Tibial nerve (tissue), 4 donors: ENCODE results near the gene HADHB. TPM values are rescaled to one million over a fixed set of nuclear protein-coding genes. Genes with fewer than 3 reads are reported as not detected.

Experiments
- DNase-seq, 2 donors: peaks; one replicate each; pipeline ENCODE4 v3.0.0-alpha.2; 2019; ENCODE audit warnings: low spot score in 2 of 2
- H3K27ac ChIP-seq, 4 donors: fragments of 200-600 bp; sonication (generic) in 3 of 4; one replicate each; pipeline ENCODE4 v1.5.1; 2017 to 2019; ENCODE audit warnings: mild to moderate bottlenecking in 1 of 4
- H3K27me3 ChIP-seq, 2 donors: fragments of 200-600 bp; sonication (generic) in 1 of 2; one replicate each; pipeline versions ENCODE4 v1.5.1 to v1.6.0; 2017 to 2019
- H3K36me3 ChIP-seq, 3 donors: fragments of 200-600 bp; sonication (generic); one replicate each; pipeline ENCODE4 v1.5.1; 2018 to 2019
- H3K4me1 ChIP-seq, 4 donors: fragments of 200-600 bp; sonication (generic) in 3 of 4; one replicate each; pipeline ENCODE4 v1.5.1; 2017 to 2019
- H3K4me3 ChIP-seq, 4 donors: fragments of 200-600 bp; sonication (generic) in 3 of 4; one replicate each; pipeline ENCODE4 v1.5.1; 2017 to 2019; ENCODE audit warnings: mild to moderate bottlenecking in 1 of 4, moderate library complexity in 1 of 4
- H3K9me3 ChIP-seq, 4 donors: fragments of 200-600 bp; sonication (generic) in 3 of 4; one replicate each; pipeline ENCODE4 v1.5.1; 2017 to 2019
- CTCF ChIP-seq, 5 experiments: fragments of 200-600 bp in 3 of 5; fragments of 450-650 bp in 2 of 5; sonication (generic) in 3 of 5; IDR thresholded peaks; one replicate each; pipeline ENCODE4 v1.5.1; 2016 to 2019; ENCODE audit warnings: antibody characterized with exemption in 5 of 5, mild to moderate bottlenecking in 3 of 5, moderate library complexity in 2 of 5
- EP300 ChIP-seq, 2 donors: sonication (generic); formaldehyde crosslinking; IDR thresholded peaks; one replicate each; pipeline ENCODE4 v1.6.1; 2017; ENCODE audit warnings: antibody characterized with exemption in 2 of 2, mild to moderate bottlenecking in 1 of 2
- POLR2A ChIP-seq, 2 donors: fragments of 450-650 bp; IDR thresholded peaks; one replicate each; pipeline ENCODE4 v1.6.1; 2017; ENCODE audit warnings: antibody characterized with exemption in 2 of 2, mild to moderate bottlenecking in 2 of 2, moderate library complexity in 2 of 2
- WGBS, 2 donors: methylation state at CpG; one replicate each; pipeline ENCODE4 v1.1.5; 2018; 5-methylcytosine and 5-hydroxymethylcytosine counted together
- total RNA-seq, 4 donors: library from RNA; depleted of rRNA; stranded (reverse); fragments of >200 nt; gene quantifications; one replicate each; pipeline ENCODE4 v1.1.0, GENCODE V29; 2016

Gene HADHB
- total RNA-seq, 4 donors from 2014 or later = 68.1 to 121 (median 110) TPM

- Histone ChIP-seq H3K27me3 (no peaks in the 10 kb centered on the region), H3K4me1 (peaks cover 0 to 23% (median 8%) of the 10 kb centered on the region in 4 donors), H3K27ac (no peak overlapping the region), H3K36me3 (peaks cover 0 to 85% (median 27%) of the 10 kb centered on the region in 3 donors), H3K4me3 (no peak overlapping the region), H3K9me3 (no peaks in the 10 kb centered on the region)
- TF ChIP-seq POLR2A (IDR thresholded peaks at IDR 0.05) (no peak), CTCF (IDR thresholded peaks at IDR 0.05) (peak in 1 of 5 experiments; percentile 12), EP300 (IDR thresholded peaks at IDR 0.05) (no peak)
- 85 to 89% methylated on average over 9 of the region's 9 CpGs for WGBS, 2 donors
- DNase-seq = no peak
Measured at GRCh38 chr2:26235089-26235488, 9.7 kb upstream of the HADHB start.

GRCh38 chr2:26237868-26238267 lies 6.9 kb upstream of the HADHB start:
- peaks cover 0 to 51% (median 19%) of the 10 kb centered on the region in 4 donors for H3K4me1 ChIP-seq
- no peak overlapping the region for H3K4me3 ChIP-seq
- peaks cover 0 to 57% (median 20%) of the 10 kb centered on the region in 3 donors for H3K36me3 ChIP-seq

GRCh38 chr2:26238311-26238958 lies 6.3 kb upstream of the HADHB start:
- Histone ChIP-seq H3K27me3 (no peaks in the 10 kb centered on the region), H3K4me3 (no peak overlapping the region), H3K36me3 (peaks cover 0 to 52% (median 14%) of the 10 kb centered on the region in 3 donors), H3K9me3 (no peaks in the 10 kb centered on the region), H3K4me1 (peaks cover 0 to 57% (median 24%) of the 10 kb centered on the region in 4 donors), H3K27ac (peak overlapping the region in 2 of 4 donors; percentile 7 to 64)
- TF ChIP-seq POLR2A (IDR thresholded peaks at IDR 0.05) (no peak), EP300 (IDR thresholded peaks at IDR 0.05) (no peak), CTCF (IDR thresholded peaks at IDR 0.05) (no peak)
- 68 to 69% methylated on average over 4 of the region's 4 CpGs for WGBS, 2 donors
- no peak for DNase-seq

More at GRCh38 chr2:26237868-26238267, 6.9 kb upstream of the HADHB start:
- Histone ChIP-seq H3K9me3 (no peaks in the 10 kb centered on the region), H3K27ac (peak overlapping the region in 1 of 4 donors; percentile 64), H3K27me3 (no peaks in the 10 kb centered on the region)
- DNase-seq = no peak
- TF ChIP-seq EP300 (IDR thresholded peaks at IDR 0.05) (no peak), CTCF (IDR thresholded peaks at IDR 0.05) (no peak), POLR2A (IDR thresholded peaks at IDR 0.05) (no peak)
- 70 to 74% methylated on average over 1 of the region's 1 CpG for WGBS, 2 donors

- no peak overlapping the region for H3K27ac ChIP-seq
- no peaks in the 10 kb centered on the region for H3K27me3 ChIP-seq
- TF ChIP-seq EP300 (IDR thresholded peaks at IDR 0.05) (no peak), CTCF (IDR thresholded peaks at IDR 0.05) (no peak), POLR2A (IDR thresholded peaks at IDR 0.05) (no peak)
- WGBS, 2 donors = 69 to 72% methylated on average over 6 of the region's 6 CpGs
- H3K36me3 ChIP-seq = peaks cover 0 to 16% (median 0%) of the 10 kb centered on the region in 3 donors
- H3K4me3 ChIP-seq = no peak overlapping the region
- peaks cover 0 to 75% (median 40%) of the 10 kb centered on the region in 4 donors for H3K4me1 ChIP-seq
- no peaks in the 10 kb centered on the region for H3K9me3 ChIP-seq
- no peak for DNase-seq
Measured at GRCh38 chr2:26241928-26242436, 2.8 kb upstream of the HADHB start.
